ENCODE results near the gene MPO. TPM values are rescaled to one million over a fixed set of nuclear protein-coding genes. Genes with fewer than 3 reads are reported as not detected.

MPO gene
- total and polyA plus RNA-seq, 2 donors (not counting 3 experiments of a cell fraction or from before 2014, with no cell fraction given), result not detected

DNA sequence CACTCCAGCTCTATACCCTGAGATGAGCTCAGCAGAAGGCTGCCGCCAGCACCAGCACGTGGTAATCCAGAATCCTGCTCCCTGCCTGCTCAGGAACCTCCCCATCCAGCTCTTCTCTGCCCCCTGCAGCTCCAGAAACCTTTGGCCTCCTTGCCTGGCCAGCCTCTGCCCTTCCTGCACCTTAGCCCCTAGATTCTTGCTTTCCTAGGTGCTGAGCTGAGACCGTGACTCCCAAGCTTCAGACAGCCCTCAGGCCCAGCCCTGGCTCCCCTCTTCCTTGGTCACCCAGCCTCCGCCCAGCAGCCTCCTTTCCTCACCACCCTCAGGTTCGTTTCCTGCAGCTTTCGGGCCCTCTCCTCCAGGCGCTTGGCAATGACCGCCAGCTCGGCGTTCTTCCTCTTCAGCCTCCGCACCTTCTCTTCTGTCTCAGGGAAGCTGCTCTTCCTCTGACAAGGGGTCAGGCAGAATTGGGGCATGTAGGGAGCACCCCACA lies 45.3 kb upstream of the MPO start:
- Histone ChIP-seq H2AFZ (ENCODE audit: low read depth, low read length) (no peak overlapping the region), H4K20me1 (replicated peaks; ENCODE audit: control insufficient read depth, extremely low read depth, insufficient read depth, low read length) (no peaks in the 10 kb centered on the region), H3K4me1 (ENCODE audit: control insufficient read depth, extremely low read depth, insufficient read depth, low read length) (no peaks in the 10 kb centered on the region), H3K79me2 (ENCODE audit: control insufficient read depth, insufficient read depth, low read length) (no peaks in the 10 kb centered on the region), H3K27ac (ENCODE audit: insufficient read depth, low read depth, low read length) (no peak overlapping the region), H3K4me2 (ENCODE audit: insufficient read depth, low read length) (no peak overlapping the region), H3K27me3 (ENCODE audit: control insufficient read depth in 2 of 2, insufficient read depth in 2 of 2, low read length in 2 of 2) (peaks cover 23 to 25% of the 10 kb centered on the region in 2 experiments), H3K4me3 (replicated peaks in 1 of 3; ENCODE audit: insufficient read depth in 1 of 3, low read depth in 1 of 3, low read length in 3 of 3) (no peak overlapping the region), H3K9me3 (replicated peaks; ENCODE audit: control insufficient read depth, insufficient read depth, low read length) (no peaks in the 10 kb centered on the region), H3K36me3 (ENCODE audit: control insufficient read depth in 2 of 2, extremely low read depth in 1 of 2, insufficient read depth in 2 of 2, low read length in 2 of 2) (no peaks in the 10 kb centered on the region), H3K9me1 (replicated peaks; ENCODE audit: control insufficient read depth, extremely low read depth, insufficient read depth, low read length) (no peaks in the 10 kb centered on the region), H3K9ac (replicated peaks; ENCODE audit: extremely low read depth, insufficient read depth, low read length) (no peak overlapping the region)
- no TSS peak for BruUV-seq (replicated peaks)
- DNase-seq (ENCODE audit: low read depth, low spot score), result no peak
- no peak for FAIRE-seq
- CTCF ChIA-PET, result interaction anchor here (1.3 kb wide), 1 partner anchor 9 kb away, joined by 8 read pairs; no protein-coding TSS in a partner anchor
- dilution Hi-C loops (cut with MboI; ENCODE audit: extremely low pct_ligation_motif_present, low sequenced_read_pairs), result no loop called here
- intact Hi-C loops (cut with micrococcal nuclease), result no loop called here
- TF ChIP-seq MYC (IDR thresholded peaks at IDR 0.05; ENCODE audit: low read depth, low read length) (no peak), GATA2 (IDR thresholded peaks at IDR 0.05; ENCODE audit: insufficient read depth, insufficient read length, low read depth, low read length) (no peak), POLR2AphosphoS5 (IDR thresholded peaks at IDR 0.05; ENCODE audit: insufficient read depth, low read depth, low read length) (no peak), POLR2A (IDR thresholded peaks at IDR 0.05; ENCODE audit: low read depth, low read length) (no peak), JUN (IDR thresholded peaks at IDR 0.05; ENCODE audit: borderline replicate concordance, insufficient read depth, insufficient read length, low read depth) (no peak), FOS (IDR thresholded peaks at IDR 0.05; ENCODE audit: borderline replicate concordance, insufficient read depth, low read length) (no peak)
- POLR2A ChIA-PET, result no interaction called here

DNA sequence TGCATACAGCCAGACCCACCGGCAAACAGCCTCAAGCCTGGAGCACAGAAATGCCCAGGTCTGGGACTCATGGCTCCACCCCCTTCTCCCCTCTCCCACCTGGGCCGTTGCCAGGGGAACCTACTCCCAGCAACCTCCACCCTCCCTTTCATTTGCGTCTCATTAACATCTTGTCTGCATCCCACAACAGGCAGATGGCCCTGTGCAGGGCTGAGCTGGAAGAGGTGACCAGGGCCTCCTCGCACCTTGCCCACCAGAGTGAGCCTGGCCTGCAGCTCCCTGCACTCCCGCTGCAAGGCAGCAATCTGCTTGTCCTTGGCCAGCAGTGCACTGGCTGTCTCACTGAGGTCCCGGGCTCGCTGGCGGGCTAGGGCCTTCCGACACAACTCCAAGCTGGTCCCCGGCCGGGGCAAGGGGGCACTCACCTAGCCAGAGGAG lies 44.6 kb upstream of the MPO start:
- TF ChIP-seq GATA2 (IDR thresholded peaks at IDR 0.05; ENCODE audit: insufficient read depth, insufficient read length, low read depth, low read length) (no peak), JUN (IDR thresholded peaks at IDR 0.05; ENCODE audit: borderline replicate concordance, insufficient read depth, insufficient read length, low read depth) (no peak), MYC (IDR thresholded peaks at IDR 0.05; ENCODE audit: low read depth, low read length) (no peak), EZH2 (IDR thresholded peaks at IDR 0.05; ENCODE audit: borderline replicate concordance, low read depth, low read length, severe bottlenecking) (no peak), POLR2AphosphoS5 (IDR thresholded peaks at IDR 0.05; ENCODE audit: insufficient read depth, low read depth, low read length) (no peak), POLR2A (IDR thresholded peaks at IDR 0.05; ENCODE audit: low read depth, low read length) (no peak)
- TF ChIP-seq, protein P1, sequence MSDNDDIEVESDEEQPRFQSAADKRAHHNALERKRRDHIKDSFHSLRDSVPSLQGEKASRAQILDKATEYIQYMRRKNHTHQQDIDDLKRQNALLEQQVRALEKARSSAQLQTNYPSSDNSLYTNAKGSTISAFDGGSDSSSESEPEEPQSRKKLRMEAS (IDR thresholded peaks at IDR 0.05; ENCODE audit: insufficient read depth, insufficient read length), result no peak
- TF ChIP-seq, protein P2, sequence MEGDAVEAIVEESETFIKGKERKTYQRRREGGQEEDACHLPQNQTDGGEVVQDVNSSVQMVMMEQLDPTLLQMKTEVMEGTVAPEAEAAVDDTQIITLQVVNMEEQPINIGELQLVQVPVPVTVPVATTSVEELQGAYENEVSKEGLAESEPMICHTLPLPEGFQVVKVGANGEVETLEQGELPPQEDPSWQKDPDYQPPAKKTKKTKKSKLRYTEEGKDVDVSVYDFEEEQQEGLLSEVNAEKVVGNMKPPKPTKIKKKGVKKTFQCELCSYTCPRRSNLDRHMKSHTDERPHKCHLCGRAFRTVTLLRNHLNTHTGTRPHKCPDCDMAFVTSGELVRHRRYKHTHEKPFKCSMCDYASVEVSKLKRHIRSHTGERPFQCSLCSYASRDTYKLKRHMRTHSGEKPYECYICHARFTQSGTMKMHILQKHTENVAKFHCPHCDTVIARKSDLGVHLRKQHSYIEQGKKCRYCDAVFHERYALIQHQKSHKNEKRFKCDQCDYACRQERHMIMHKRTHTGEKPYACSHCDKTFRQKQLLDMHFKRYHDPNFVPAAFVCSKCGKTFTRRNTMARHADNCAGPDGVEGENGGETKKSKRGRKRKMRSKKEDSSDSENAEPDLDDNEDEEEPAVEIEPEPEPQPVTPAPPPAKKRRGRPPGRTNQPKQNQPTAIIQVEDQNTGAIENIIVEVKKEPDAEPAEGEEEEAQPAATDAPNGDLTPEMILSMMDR (IDR thresholded peaks at IDR 0.05; ENCODE audit: extremely low read depth in 1 of 2, insufficient read depth in 1 of 2, low read depth in 1 of 2, low read length in 2 of 2), result no peak
- H3K27me3 ChIP-seq (ENCODE audit: control insufficient read depth in 2 of 2, insufficient read depth in 2 of 2, low read length in 2 of 2), result peaks cover 23 to 25% of the 10 kb centered on the region in 2 experiments
- no peaks in the 10 kb centered on the region for H4K20me1 ChIP-seq (replicated peaks; ENCODE audit: control insufficient read depth, extremely low read depth, insufficient read depth, low read length)
- H3K9me3 ChIP-seq (replicated peaks; ENCODE audit: control insufficient read depth, insufficient read depth, low read length), result no peaks in the 10 kb centered on the region
- no TSS peak for BruUV-seq (replicated peaks)
- DNase-seq (ENCODE audit: low read depth, low spot score) (no peak), FAIRE-seq (no peak)
- no peak overlapping the region for H2AFZ ChIP-seq (ENCODE audit: low read depth, low read length)
- no peaks in the 10 kb centered on the region for H3K36me3 ChIP-seq (ENCODE audit: control insufficient read depth in 2 of 2, extremely low read depth in 1 of 2, insufficient read depth in 2 of 2, low read length in 2 of 2)
- ChIA-PET POLR2A (no interaction called here), CTCF (interaction anchor here (1.3 kb wide), 1 partner anchor 8 kb away, joined by 8 read pairs; no protein-coding TSS in a partner anchor)
- H3K9me1 ChIP-seq (replicated peaks; ENCODE audit: control insufficient read depth, extremely low read depth, insufficient read depth, low read length), result no peaks in the 10 kb centered on the region
- H3K4me2 ChIP-seq (ENCODE audit: insufficient read depth, low read length), result no peak overlapping the region
- no peak overlapping the region for H3K9ac ChIP-seq (replicated peaks; ENCODE audit: extremely low read depth, insufficient read depth, low read length)
- no peaks in the 10 kb centered on the region for H3K79me2 ChIP-seq (ENCODE audit: control insufficient read depth, insufficient read depth, low read length)
- intact Hi-C loops (cut with micrococcal nuclease), result no loop called here
- no peak overlapping the region for H3K27ac ChIP-seq (ENCODE audit: insufficient read depth, low read depth, low read length)
- H3K4me1 ChIP-seq (ENCODE audit: control insufficient read depth, extremely low read depth, insufficient read depth, low read length), result no peaks in the 10 kb centered on the region
- H3K4me3 ChIP-seq (replicated peaks in 1 of 3; ENCODE audit: insufficient read depth in 1 of 3, low read depth in 1 of 3, low read length in 3 of 3), result no peak overlapping the region
- dilution Hi-C loops (cut with MboI; ENCODE audit: extremely low pct_ligation_motif_present, low sequenced_read_pairs), result no loop called here

Measured in endothelial cell of umbilical vein (primary cell).